K562 (cell line): Measurements from ENCODE around the gene HTR4. TPM values are rescaled to one million over a fixed set of nuclear protein-coding genes. Genes with fewer than 3 reads are reported as not detected.

Experiments used
- EHMT2 ChIP-seq: fragments of 450-650 bp; IDR thresholded peaks from 2 replicates; pipeline ENCODE4 v1.6.1; 2018; ENCODE audit warnings: antibody characterized with exemption
- MAFG ChIP-seq: fragments of 450-650 bp; conservative IDR thresholded peaks from 2 replicates; pipeline ENCODE4 v1.6.1; 2016; ENCODE audit warnings: missing genetic modification characterization, missing compliant biosample characterization
- MIER1 ChIP-seq: fragments of 450-650 bp; IDR thresholded peaks from 2 replicates; pipeline ENCODE4 v1.6.1; 2016; ENCODE audit warnings: antibody characterized with exemption, mild to moderate bottlenecking, low read depth
- PRMT5 ChIP-seq: sonication (generic); formaldehyde crosslinking; IDR thresholded peaks from 2 replicates; pipeline ENCODE4 v1.5.0; 2020; ENCODE audit warnings: missing genetic modification reagents
- REST ChIP-seq, 2 experiments: fragments of 450-650 bp; formaldehyde crosslinking in 1 of 2; IDR thresholded peaks; 2 replicates each; pipeline versions ENCODE4 v1.4.0 to v1.6.1; 2014 to 2020; ENCODE audit warnings: mild to moderate bottlenecking in 2 of 2, borderline replicate concordance in 1 of 2, low read depth in 1 of 2
- SRF ChIP-seq, 2 experiments: fragments of 250-450, 450-650 bp in 1 of 2; sonication (Bioruptor Pico) in 1 of 2; sonication (generic) in 1 of 2; formaldehyde crosslinking; IDR thresholded peaks; 2 replicates each; pipeline versions ENCODE4 v1.5.0 to v1.5.1; 2020 to 2022; ENCODE audit warnings: mild to moderate bottlenecking in 1 of 2, missing genetic modification reagents in 1 of 2
- ZNF592 ChIP-seq: fragments of 450-650 bp; IDR thresholded peaks from 2 replicates; pipeline ENCODE4 v1.6.1; 2017; ENCODE audit warnings: antibody characterized with exemption, mild to moderate bottlenecking
- polyA plus RNA-seq, 8 experiments: library from polyadenylated mRNA; depleted of rRNA in 4 of 8; stranded (reverse) in 5 of 8; unstranded in 3 of 8; fragments of >200 nt; fragmentation: Nextera tagmentation in 2 of 8; fragmentation: Illumina TruSeq in 1 of 8; extraction: Ambion mirVana in 2 of 8; extraction: Trizol in 1 of 8; gene quantifications; 2 replicates each; pipeline versions ENCODE4 v1.2.1 to v1.2.3, GENCODE V29; 2011 to 2014; ENCODE audit warnings: inconsistent platforms in 1 of 8, missing spikeins in 1 of 8
- total RNA-seq, 7 experiments: library from RNA; depleted of rRNA in 6 of 7; stranded (reverse); fragments of >200 nt in 6 of 7; fragmentation: Illumina TruSeq in 2 of 7; extraction: Trizol in 2 of 7; gene quantifications; 2 replicates each; pipeline versions ENCODE4 v1.2.1 to v1.2.3, GENCODE V29; 2011 to 2021; ENCODE audit warnings: low replicate concordance in 1 of 7
- TF ChIP-seq, protein P1 (sequence below): sonication (generic); formaldehyde crosslinking; IDR thresholded peaks from 2 replicates; pipeline ENCODE4 v1.8.0; 2022; ENCODE audit warnings: mild to moderate bottlenecking, missing genetic modification reagents

The HTR4 gene
- total and polyA plus RNA-seq, 9 of the 15 experiments (the other 6 are each of a cell fraction or from before 2014, with no cell fraction given), result 0.13 TPM; not detected in 8

DNA sequence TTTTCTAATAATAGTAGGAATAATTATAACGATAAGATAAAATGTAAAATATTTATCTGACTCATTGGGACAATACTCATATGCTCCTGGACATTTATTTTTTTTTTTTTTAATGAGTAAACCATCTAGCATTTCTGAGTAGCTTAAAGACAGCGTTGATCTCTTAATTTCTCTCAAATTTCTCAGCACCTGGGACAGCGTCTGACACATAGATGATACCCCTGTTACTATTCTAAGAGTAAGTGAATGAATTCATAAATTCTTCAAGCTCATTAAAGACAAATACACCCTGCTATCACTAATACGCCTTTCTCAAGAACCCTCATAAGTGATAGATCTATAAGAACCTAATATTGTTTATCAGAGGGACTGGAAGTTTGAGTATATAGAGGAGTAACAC lies 12.0 kb upstream of the HTR4 start (continued):
- peak; percentile 95 for TF ChIP-seq REST (IDR thresholded peaks at IDR 0.05; ENCODE audit: borderline replicate concordance)
- TF ChIP-seq REST (CRISPR knock-in tag; IDR thresholded peaks at IDR 0.05; ENCODE audit: low read depth), result no peak
- TF ChIP-seq, protein P1, sequence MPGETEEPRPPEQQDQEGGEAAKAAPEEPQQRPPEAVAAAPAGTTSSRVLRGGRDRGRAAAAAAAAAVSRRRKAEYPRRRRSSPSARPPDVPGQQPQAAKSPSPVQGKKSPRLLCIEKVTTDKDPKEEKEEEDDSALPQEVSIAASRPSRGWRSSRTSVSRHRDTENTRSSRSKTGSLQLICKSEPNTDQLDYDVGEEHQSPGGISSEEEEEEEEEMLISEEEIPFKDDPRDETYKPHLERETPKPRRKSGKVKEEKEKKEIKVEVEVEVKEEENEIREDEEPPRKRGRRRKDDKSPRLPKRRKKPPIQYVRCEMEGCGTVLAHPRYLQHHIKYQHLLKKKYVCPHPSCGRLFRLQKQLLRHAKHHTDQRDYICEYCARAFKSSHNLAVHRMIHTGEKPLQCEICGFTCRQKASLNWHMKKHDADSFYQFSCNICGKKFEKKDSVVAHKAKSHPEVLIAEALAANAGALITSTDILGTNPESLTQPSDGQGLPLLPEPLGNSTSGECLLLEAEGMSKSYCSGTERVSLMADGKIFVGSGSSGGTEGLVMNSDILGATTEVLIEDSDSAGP (CRISPR knock-in tag), result no peak
- TF ChIP-seq PRMT5, result no peak
- peak; percentile 77 for TF ChIP-seq MIER1
- TF ChIP-seq MAFG, result no peak
- peak; percentile 84 for TF ChIP-seq EHMT2
- TF ChIP-seq SRF (CRISPR knock-in tag; IDR thresholded peaks at IDR 0.05), result no peak
- TF ChIP-seq ZNF592, result no peak
